ENCODE data around the gene INPP5E.
"Not testable (repeated sequence)": the region's sequence is repeated elsewhere in the genome, so short reads cannot be mapped to it uniquely, and the experiment has no call there.

Gene INPP5E

GRCh38 chr9:136429683-136430491 is 9.8 kb downstream of the INPP5E start:
- H3K36me3 ChIP-seq (ENCODE audit: control insufficient read depth, low read length), result peaks cover 42% of the 10 kb centered on the region

GRCh38 chr9:136429075-136429628 is 10.5 kb downstream of the INPP5E start:
- Histone ChIP-seq H3F3A (ENCODE audit: control insufficient read depth, insufficient read depth) (peaks cover 6% of the 10 kb centered on the region; the same call in 1 of the 2 replicates), H3K36me3 (ENCODE audit: control insufficient read depth, low read length) (peaks cover 45% of the 10 kb centered on the region), H3K4me3 (ENCODE audit: low read length) (no peak overlapping the region), H3K9me2 (replicated peaks; ENCODE audit: control insufficient read depth, low read length) (no peaks in the 10 kb centered on the region), H4K20me1 (ENCODE audit: control insufficient read depth, insufficient read depth, low read depth, low read length) (no peaks in the 10 kb centered on the region), H3K27me3 (ENCODE audit: control insufficient read depth, low read length) (no peaks in the 10 kb centered on the region), H3K9me3 (ENCODE audit: control insufficient read depth, insufficient read depth, low read length) (no peaks in the 10 kb centered on the region), H3K79me2 (ENCODE audit: control insufficient read depth, low read length) (no peaks in the 10 kb centered on the region; the same call in none of the 2 replicates), H3K4me1 (ENCODE audit: control insufficient read depth, low read length) (no peaks in the 10 kb centered on the region), H3K4me2 (ENCODE audit: low read length) (no peak overlapping the region), H3K27ac (ENCODE audit: low read depth, low read length) (no peak overlapping the region)
- no peak for TF ChIP-seq EZH2phosphoT487 (IDR thresholded peaks at IDR 0.05; ENCODE audit: borderline replicate concordance, low read length)
- TF ChIP-seq CTCF (IDR thresholded peaks at IDR 0.05; ENCODE audit: low read depth, low read length, poor library complexity, severe bottlenecking), result no peak

More at GRCh38 chr9:136429683-136430491, 9.8 kb downstream of the INPP5E start:
- H3K27me3 ChIP-seq (ENCODE audit: control insufficient read depth, low read length), result no peaks in the 10 kb centered on the region
- no peaks in the 10 kb centered on the region for H4K20me1 ChIP-seq (ENCODE audit: control insufficient read depth, insufficient read depth, low read depth, low read length)
- peaks cover 4% of the 10 kb centered on the region for H3K79me2 ChIP-seq (ENCODE audit: control insufficient read depth, low read length)
- H3F3A ChIP-seq (ENCODE audit: control insufficient read depth, insufficient read depth), result peaks cover 6% of the 10 kb centered on the region; the same call in 1 of the 2 replicates
- H3K4me1 ChIP-seq (ENCODE audit: control insufficient read depth, low read length), result no peaks in the 10 kb centered on the region
- no peaks in the 10 kb centered on the region for H3K9me3 ChIP-seq (ENCODE audit: control insufficient read depth, insufficient read depth, low read length)
- no peak overlapping the region for H3K4me2 ChIP-seq (ENCODE audit: low read length)
- H3K4me3 ChIP-seq (ENCODE audit: low read length), result no peak overlapping the region
- no peak overlapping the region for H3K27ac ChIP-seq (ENCODE audit: low read depth, low read length)
- TF ChIP-seq EZH2phosphoT487 (IDR thresholded peaks at IDR 0.05; ENCODE audit: borderline replicate concordance, low read length), result no peak
- no peaks in the 10 kb centered on the region for H3K9me2 ChIP-seq (replicated peaks; ENCODE audit: control insufficient read depth, low read length)

GRCh38 chr9:136426787-136427186 is 12.9 kb downstream of the INPP5E start:
- Histone ChIP-seq H3K36me3 (ENCODE audit: control insufficient read depth, low read length) (peaks cover 64% of the 10 kb centered on the region), H3K79me2 (ENCODE audit: control insufficient read depth, low read length) (no peaks in the 10 kb centered on the region; the same call in 1 of the 2 replicates)

GRCh38 chr9:136425367-136425766 is 14.3 kb downstream of the INPP5E start:
- not testable (repeated sequence) for H4K20me1 ChIP-seq (ENCODE audit: control insufficient read depth, insufficient read depth, low read depth, low read length); H3F3A ChIP-seq (ENCODE audit: control insufficient read depth, insufficient read depth); H3K27ac ChIP-seq (ENCODE audit: low read depth, low read length); H3K9me3 ChIP-seq (ENCODE audit: control insufficient read depth, insufficient read depth, low read length); H3K9me2 ChIP-seq (replicated peaks; ENCODE audit: control insufficient read depth, low read length); H3K79me2 ChIP-seq (ENCODE audit: control insufficient read depth, low read length); H3K4me1 ChIP-seq (ENCODE audit: control insufficient read depth, low read length); H3K27me3 ChIP-seq (ENCODE audit: control insufficient read depth, low read length); H3K4me3 ChIP-seq (ENCODE audit: low read length); H3K4me2 ChIP-seq (ENCODE audit: low read length)
- H3K36me3 ChIP-seq (ENCODE audit: control insufficient read depth, low read length), result peaks cover 71% of the 10 kb centered on the region

More at GRCh38 chr9:136426787-136427186, 12.9 kb downstream of the INPP5E start:
- H3K27ac ChIP-seq (ENCODE audit: low read depth, low read length), result no peak overlapping the region
- H3K9me3 ChIP-seq (ENCODE audit: control insufficient read depth, insufficient read depth, low read length), result no peaks in the 10 kb centered on the region
- TF ChIP-seq EZH2phosphoT487 (IDR thresholded peaks at IDR 0.05; ENCODE audit: borderline replicate concordance, low read length) (no peak), CTCF (IDR thresholded peaks at IDR 0.05; ENCODE audit: low read depth, low read length, poor library complexity, severe bottlenecking) (no peak)
- H3K4me2 ChIP-seq (ENCODE audit: low read length), result no peak overlapping the region
- H3K4me3 ChIP-seq (ENCODE audit: low read length), result no peak overlapping the region
- no peaks in the 10 kb centered on the region for H3K9me2 ChIP-seq (replicated peaks; ENCODE audit: control insufficient read depth, low read length)
- no peaks in the 10 kb centered on the region for H4K20me1 ChIP-seq (ENCODE audit: control insufficient read depth, insufficient read depth, low read depth, low read length)
- no peaks in the 10 kb centered on the region for H3K27me3 ChIP-seq (ENCODE audit: control insufficient read depth, low read length)
- peaks cover 6% of the 10 kb centered on the region; the same call in 1 of the 2 replicates for H3F3A ChIP-seq (ENCODE audit: control insufficient read depth, insufficient read depth)
- H3K4me1 ChIP-seq (ENCODE audit: control insufficient read depth, low read length), result no peaks in the 10 kb centered on the region
